ENCODE data around the gene C16orf82. TPM values are rescaled to one million over a fixed set of nuclear protein-coding genes. Genes with fewer than 3 reads are reported as not detected.

Gene C16orf82
- total RNA-seq, 1 experiment from 2014 or later: not detected

GRCh38 chr16:27107185-27107592, 40.5 kb downstream of the C16orf82 start:
- H2BK12ac ChIP-seq (ENCODE audit: insufficient read length, low read depth, low read length): no peak overlapping the region
- TF ChIP-seq, protein P1, sequence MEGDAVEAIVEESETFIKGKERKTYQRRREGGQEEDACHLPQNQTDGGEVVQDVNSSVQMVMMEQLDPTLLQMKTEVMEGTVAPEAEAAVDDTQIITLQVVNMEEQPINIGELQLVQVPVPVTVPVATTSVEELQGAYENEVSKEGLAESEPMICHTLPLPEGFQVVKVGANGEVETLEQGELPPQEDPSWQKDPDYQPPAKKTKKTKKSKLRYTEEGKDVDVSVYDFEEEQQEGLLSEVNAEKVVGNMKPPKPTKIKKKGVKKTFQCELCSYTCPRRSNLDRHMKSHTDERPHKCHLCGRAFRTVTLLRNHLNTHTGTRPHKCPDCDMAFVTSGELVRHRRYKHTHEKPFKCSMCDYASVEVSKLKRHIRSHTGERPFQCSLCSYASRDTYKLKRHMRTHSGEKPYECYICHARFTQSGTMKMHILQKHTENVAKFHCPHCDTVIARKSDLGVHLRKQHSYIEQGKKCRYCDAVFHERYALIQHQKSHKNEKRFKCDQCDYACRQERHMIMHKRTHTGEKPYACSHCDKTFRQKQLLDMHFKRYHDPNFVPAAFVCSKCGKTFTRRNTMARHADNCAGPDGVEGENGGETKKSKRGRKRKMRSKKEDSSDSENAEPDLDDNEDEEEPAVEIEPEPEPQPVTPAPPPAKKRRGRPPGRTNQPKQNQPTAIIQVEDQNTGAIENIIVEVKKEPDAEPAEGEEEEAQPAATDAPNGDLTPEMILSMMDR (conservative IDR thresholded peaks at IDR 0.05): no peak
- H3K4me3 Mint-ChIP-seq: no peak overlapping the region
- H4K5ac ChIP-seq (ENCODE audit: insufficient read length, low read depth, low read length): no peak overlapping the region
- H3K14ac ChIP-seq (ENCODE audit: insufficient read depth, low read length): no peak overlapping the region
- no peak overlapping the region for H3K9ac ChIP-seq (ENCODE audit: extremely low read depth, insufficient read length, low read length)
- no peaks in the 10 kb centered on the region for H3K23me2 ChIP-seq (ENCODE audit: insufficient read length, low read depth, low read length, poor library complexity, severe bottlenecking)
- no peak overlapping the region for H2BK5ac ChIP-seq (ENCODE audit: insufficient read length, low read length)
- H2BK20ac ChIP-seq (ENCODE audit: low read depth, low read length, poor library complexity, severe bottlenecking): no peak overlapping the region
- no peaks in the 10 kb centered on the region for H3K36me3 Mint-ChIP-seq (ENCODE audit: insufficient read depth in 1 of 3, low read depth in 3 of 3)
- no peak for DNase-seq
- no peak overlapping the region for H4K8ac ChIP-seq (replicated peaks; ENCODE audit: insufficient read length, low read depth, low read length)
- no peaks in the 10 kb centered on the region for H3K4me1 ChIP-seq (ENCODE audit: insufficient read depth, low read length)
- no peak overlapping the region for H4K91ac ChIP-seq (ENCODE audit: insufficient read length, low read depth, low read length)
- no peak overlapping the region for H2AK5ac ChIP-seq (ENCODE audit: insufficient read length, low read length)
- H3T11ph ChIP-seq (ENCODE audit: low read length): no peak overlapping the region
- H2BK120ac ChIP-seq (ENCODE audit: low read depth, low read length, poor library complexity, severe bottlenecking): no peak overlapping the region
- no peak overlapping the region for H3K56ac ChIP-seq (ENCODE audit: insufficient read length, low read depth, low read length)
- no peak overlapping the region for H3K4ac ChIP-seq (ENCODE audit: low read depth, low read length)
- no peaks in the 10 kb centered on the region for H3K79me2 ChIP-seq (ENCODE audit: insufficient read depth, low read length)
- no peaks in the 10 kb centered on the region for H3K79me1 ChIP-seq (ENCODE audit: insufficient read depth, low read depth, low read length, poor library complexity, severe bottlenecking)
- no peak overlapping the region for H3K27ac ChIP-seq (ENCODE audit: insufficient read length, low read depth, low read length)
- no peak overlapping the region for H3K4me2 ChIP-seq (ENCODE audit: insufficient read depth, insufficient read length, low read length)
- no peak overlapping the region for H3K27ac Mint-ChIP-seq
- no peak overlapping the region for H2BK15ac ChIP-seq (ENCODE audit: low read depth, low read length)
- H3K27me3 ChIP-seq (ENCODE audit: insufficient read depth, low read length): no peaks in the 10 kb centered on the region
- H3K4me1 Mint-ChIP-seq: peaks cover 3 to 23% of the 10 kb centered on the region in 2 experiments; a peak in 3 of 4 replicates
- no peak overlapping the region for H3K23ac ChIP-seq (ENCODE audit: insufficient read length, low read depth, low read length)
- H3K18ac ChIP-seq (ENCODE audit: insufficient read length, low read depth, low read length): no peak overlapping the region
- no peaks in the 10 kb centered on the region for H4K20me1 ChIP-seq (ENCODE audit: control insufficient read depth, insufficient read depth, insufficient read length)
- H2AFZ ChIP-seq (ENCODE audit: low read length): no peak overlapping the region
- no CpG with 5 or more reads among the region's 7 CpGs for WGBS (ENCODE audit: extremely low coverage, insufficient read length, low lambda C conversion rate)
- no peaks in the 10 kb centered on the region for H3K9me3 ChIP-seq (ENCODE audit: control insufficient read depth, low read depth, low read length)
- H3K27me3 Mint-ChIP-seq (ENCODE audit: low read depth): peaks cover 6% of the 10 kb centered on the region
- no peaks in the 10 kb centered on the region; a peak in 1 of 5 replicates for H3K9me3 Mint-ChIP-seq
